ENCODE measurements around the gene CMSS1.

The CMSS1 gene

DNA sequence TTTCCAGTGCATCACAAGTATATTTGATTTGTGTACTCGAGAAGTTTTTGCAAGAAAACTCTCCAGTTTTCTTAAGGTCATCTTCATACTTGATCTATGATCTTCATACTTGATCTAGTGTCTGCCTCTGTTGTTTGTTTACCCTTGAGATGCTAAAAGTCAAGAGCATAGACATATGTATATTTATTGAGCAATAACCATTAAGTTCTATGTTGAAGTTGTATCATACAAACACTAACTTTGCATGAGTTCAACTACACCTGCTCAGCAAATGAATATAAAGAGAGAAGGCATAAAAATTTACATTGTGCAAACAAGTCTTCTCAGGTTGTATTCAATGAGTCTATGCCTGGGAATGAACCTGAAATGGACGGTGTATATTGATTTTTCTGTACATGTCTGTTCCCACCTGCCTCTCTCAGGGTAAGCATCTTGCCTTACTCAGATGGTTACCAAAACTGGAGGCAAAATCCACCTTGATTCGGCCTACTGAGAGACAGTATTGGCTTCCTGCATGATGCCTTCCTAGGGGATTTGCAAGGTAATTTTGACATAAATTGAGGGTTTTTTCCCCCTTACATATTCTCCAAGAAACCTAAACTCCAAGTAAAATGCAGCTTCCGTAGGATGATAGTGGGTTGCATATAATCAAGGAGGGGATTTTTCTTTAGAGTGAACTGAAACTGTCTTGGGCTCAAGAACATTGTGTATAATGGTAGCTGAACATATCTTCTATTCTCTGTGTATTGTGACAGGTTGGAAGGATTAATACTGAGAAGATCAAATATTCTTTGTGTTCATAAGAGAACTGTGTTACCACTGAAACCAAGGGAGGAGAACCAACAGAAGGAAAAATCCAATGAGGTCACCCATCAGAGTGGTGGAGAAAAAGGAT lies 186.2 kb downstream of the CMSS1 start:
- no peak overlapping the region for H3K4me2 ChIP-seq (ENCODE audit: low read depth, low read length)
- H3K4me1 ChIP-seq (ENCODE audit: low read length): no peaks in the 10 kb centered on the region
- H3K9me3 ChIP-seq (replicated peaks; ENCODE audit: insufficient read depth, low read length): no peaks in the 10 kb centered on the region
- H3F3A ChIP-seq (ENCODE audit: insufficient read depth, low read length): no peaks in the 10 kb centered on the region
- no peaks in the 10 kb centered on the region for H4K20me1 ChIP-seq (ENCODE audit: insufficient read depth, low read length)
- H3K9me2 ChIP-seq (replicated peaks; ENCODE audit: insufficient read depth, low read length): no peaks in the 10 kb centered on the region
- no peak overlapping the region for H3K4me3 ChIP-seq (ENCODE audit: low read length)
- H3K36me3 ChIP-seq (replicated peaks; ENCODE audit: insufficient read depth, low read length): no peaks in the 10 kb centered on the region
- DNase-seq: no peak
- H3K79me2 ChIP-seq (ENCODE audit: low read length): no peaks in the 10 kb centered on the region
- no peak overlapping the region for H3K27ac ChIP-seq (ENCODE audit: low read length)
- no peak overlapping the region for H3K9ac ChIP-seq (ENCODE audit: low read length)
- H3K27me3 ChIP-seq (replicated peaks; ENCODE audit: insufficient read depth, low read length): no peaks in the 10 kb centered on the region
- H2AFZ ChIP-seq (ENCODE audit: low read length): no peak overlapping the region
- TF ChIP-seq, protein P1, sequence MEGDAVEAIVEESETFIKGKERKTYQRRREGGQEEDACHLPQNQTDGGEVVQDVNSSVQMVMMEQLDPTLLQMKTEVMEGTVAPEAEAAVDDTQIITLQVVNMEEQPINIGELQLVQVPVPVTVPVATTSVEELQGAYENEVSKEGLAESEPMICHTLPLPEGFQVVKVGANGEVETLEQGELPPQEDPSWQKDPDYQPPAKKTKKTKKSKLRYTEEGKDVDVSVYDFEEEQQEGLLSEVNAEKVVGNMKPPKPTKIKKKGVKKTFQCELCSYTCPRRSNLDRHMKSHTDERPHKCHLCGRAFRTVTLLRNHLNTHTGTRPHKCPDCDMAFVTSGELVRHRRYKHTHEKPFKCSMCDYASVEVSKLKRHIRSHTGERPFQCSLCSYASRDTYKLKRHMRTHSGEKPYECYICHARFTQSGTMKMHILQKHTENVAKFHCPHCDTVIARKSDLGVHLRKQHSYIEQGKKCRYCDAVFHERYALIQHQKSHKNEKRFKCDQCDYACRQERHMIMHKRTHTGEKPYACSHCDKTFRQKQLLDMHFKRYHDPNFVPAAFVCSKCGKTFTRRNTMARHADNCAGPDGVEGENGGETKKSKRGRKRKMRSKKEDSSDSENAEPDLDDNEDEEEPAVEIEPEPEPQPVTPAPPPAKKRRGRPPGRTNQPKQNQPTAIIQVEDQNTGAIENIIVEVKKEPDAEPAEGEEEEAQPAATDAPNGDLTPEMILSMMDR (IDR thresholded peaks at IDR 0.05; ENCODE audit: low read length): no peak
- TF ChIP-seq EZH2 (optimal IDR thresholded peaks at IDR 0.05; ENCODE audit: low read depth, low read length) (no peak), EZH2phosphoT487 (IDR thresholded peaks at IDR 0.05; ENCODE audit: low read length) (no peak)

DNA sequence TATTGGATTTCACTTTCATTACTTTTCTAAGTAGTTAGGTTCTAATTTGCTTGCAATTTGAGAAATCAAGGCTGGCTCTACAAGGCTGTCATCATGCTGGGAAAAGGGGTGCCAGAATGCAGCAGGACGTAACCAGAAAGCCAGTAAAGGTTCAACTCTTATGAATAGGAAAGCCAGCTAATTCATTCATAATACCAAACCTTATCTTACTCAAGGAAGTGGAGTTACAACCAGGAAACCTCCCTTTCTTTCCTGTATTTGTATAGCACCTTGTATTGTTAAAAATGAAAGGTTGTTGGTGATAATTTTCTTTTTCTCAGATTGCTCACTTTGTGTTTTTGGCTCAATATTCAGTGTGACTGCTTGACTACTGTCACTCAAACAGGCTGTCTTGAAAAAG lies 187.3 kb downstream of the CMSS1 start:
- TF ChIP-seq EZH2phosphoT487 (IDR thresholded peaks at IDR 0.05; ENCODE audit: low read length) (no peak), EZH2 (optimal IDR thresholded peaks at IDR 0.05; ENCODE audit: low read depth, low read length) (no peak)
- TF ChIP-seq, protein P1 (IDR thresholded peaks at IDR 0.05; ENCODE audit: low read length): no peak
- H3K36me3 ChIP-seq (replicated peaks; ENCODE audit: insufficient read depth, low read length): no peaks in the 10 kb centered on the region
- no peak overlapping the region for H3K27ac ChIP-seq (ENCODE audit: low read length)
- no peak overlapping the region for H3K4me2 ChIP-seq (ENCODE audit: low read depth, low read length)
- no peak overlapping the region for H3K9ac ChIP-seq (ENCODE audit: low read length)
- no peaks in the 10 kb centered on the region for H3K9me2 ChIP-seq (replicated peaks; ENCODE audit: insufficient read depth, low read length)
- no peaks in the 10 kb centered on the region for H3K79me2 ChIP-seq (ENCODE audit: low read length)
- DNase-seq: no peak
- H3K9me3 ChIP-seq (replicated peaks; ENCODE audit: insufficient read depth, low read length): no peaks in the 10 kb centered on the region
- no peaks in the 10 kb centered on the region for H3K27me3 ChIP-seq (replicated peaks; ENCODE audit: insufficient read depth, low read length)
- no peak overlapping the region for H2AFZ ChIP-seq (ENCODE audit: low read length)
- H3K4me3 ChIP-seq (ENCODE audit: low read length): no peak overlapping the region
- no peaks in the 10 kb centered on the region for H3K4me1 ChIP-seq (ENCODE audit: low read length)
- H3F3A ChIP-seq (ENCODE audit: insufficient read depth, low read length): no peaks in the 10 kb centered on the region
- no peaks in the 10 kb centered on the region for H4K20me1 ChIP-seq (ENCODE audit: insufficient read depth, low read length)

DNA sequence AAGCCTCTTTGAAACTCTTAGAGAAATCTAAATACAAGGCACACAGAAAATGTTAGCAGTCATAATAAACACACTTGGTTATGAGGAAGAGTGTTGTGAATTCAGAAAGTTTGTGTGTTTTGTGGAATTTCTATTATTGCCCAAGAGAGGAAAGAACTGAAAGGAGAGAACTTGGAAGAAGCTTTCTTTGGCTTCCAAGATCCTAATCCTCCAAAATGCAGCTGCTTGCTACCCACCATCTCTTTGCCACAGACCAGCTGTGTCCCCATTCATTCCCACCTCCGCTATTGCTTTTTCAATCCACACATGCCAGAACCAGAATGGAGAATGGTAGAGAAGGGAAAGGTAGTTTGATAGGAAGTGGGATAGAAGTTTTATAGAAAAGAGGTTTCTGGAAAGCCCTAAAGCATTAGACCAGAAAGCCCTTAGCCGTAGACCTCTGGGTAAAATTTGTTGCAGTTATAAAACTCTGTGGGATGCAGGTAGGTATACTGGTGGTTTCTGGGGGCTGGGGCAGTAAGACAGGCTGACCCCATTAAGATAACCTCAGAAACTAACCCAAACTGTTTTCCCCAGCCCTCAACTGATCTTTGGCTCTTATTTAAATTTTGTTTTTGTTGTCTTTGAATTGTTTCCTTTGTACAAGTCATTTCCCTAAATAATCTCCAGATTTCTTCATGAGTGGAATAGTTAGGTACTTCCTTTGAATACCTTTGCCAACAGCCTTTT lies 188.2 kb downstream of the CMSS1 start:
- no peak for TF ChIP-seq EZH2 (optimal IDR thresholded peaks at IDR 0.05; ENCODE audit: low read depth, low read length)
- TF ChIP-seq, protein P1 (IDR thresholded peaks at IDR 0.05; ENCODE audit: low read length): no peak
- TF ChIP-seq EZH2phosphoT487 (IDR thresholded peaks at IDR 0.05; ENCODE audit: low read length): no peak
- Histone ChIP-seq H3K9ac (ENCODE audit: low read length) (no peak overlapping the region), H3K4me1 (ENCODE audit: low read length) (no peaks in the 10 kb centered on the region), H3F3A (ENCODE audit: insufficient read depth, low read length) (no peaks in the 10 kb centered on the region), H3K4me3 (ENCODE audit: low read length) (no peak overlapping the region), H3K4me2 (ENCODE audit: low read depth, low read length) (no peak overlapping the region), H3K27me3 (replicated peaks; ENCODE audit: insufficient read depth, low read length) (no peaks in the 10 kb centered on the region), H2AFZ (ENCODE audit: low read length) (no peak overlapping the region), H3K9me2 (replicated peaks; ENCODE audit: insufficient read depth, low read length) (no peaks in the 10 kb centered on the region), H3K9me3 (replicated peaks; ENCODE audit: insufficient read depth, low read length) (no peaks in the 10 kb centered on the region), H3K79me2 (ENCODE audit: low read length) (no peaks in the 10 kb centered on the region), H3K27ac (ENCODE audit: low read length) (no peak overlapping the region), H3K36me3 (replicated peaks; ENCODE audit: insufficient read depth, low read length) (no peaks in the 10 kb centered on the region), H4K20me1 (ENCODE audit: insufficient read depth, low read length) (no peaks in the 10 kb centered on the region)
- no peak for DNase-seq

Measured in MM.1S (cell line).